AG08396 (cell line): Measurements from ENCODE around the gene SEC16B.

Source experiments
- DNase-seq: peaks from one replicate; pipeline ENCODE4 v3.0.0; 2012; ENCODE audit warnings: low spot score, mixed read lengths

SEC16B gene

DNA sequence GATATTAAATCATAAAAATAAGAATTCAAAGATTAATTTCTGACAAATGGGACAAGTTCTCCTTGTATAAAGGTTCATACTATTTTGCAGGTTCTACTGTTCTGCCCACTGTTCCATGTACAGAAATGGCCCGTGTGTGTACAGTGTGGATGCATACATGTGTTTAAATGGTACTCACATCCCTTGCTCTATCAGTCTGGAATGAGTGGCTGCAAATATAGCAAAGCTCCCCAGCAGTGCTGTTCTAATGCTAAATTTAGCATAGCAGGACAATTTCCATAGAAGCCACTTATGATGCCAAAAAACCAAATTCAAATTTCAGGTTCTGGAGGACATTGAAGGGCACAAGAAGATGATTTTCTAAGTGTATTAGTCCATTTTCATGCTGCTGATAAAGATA, 9.4 kb upstream of the SEC16B start:
- no peak for DNase-seq

DNA sequence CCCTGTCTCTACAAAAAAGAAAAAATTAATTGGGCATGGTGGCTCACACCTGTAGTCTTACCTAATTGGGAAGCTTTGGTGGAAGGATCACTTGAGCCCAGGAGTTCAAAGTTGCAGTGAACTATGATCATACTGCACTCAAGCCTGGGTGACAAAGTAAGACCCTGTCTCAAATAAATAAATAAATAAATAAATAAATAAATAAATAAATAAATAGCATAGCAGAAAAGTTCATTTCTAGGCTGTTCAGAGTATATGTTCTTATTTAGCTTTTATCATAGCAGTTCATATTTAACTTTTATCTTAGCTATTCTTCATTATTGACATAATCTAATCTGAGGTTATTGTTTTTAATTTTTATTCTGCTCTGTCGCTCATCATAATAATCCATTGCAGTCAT, 8.7 kb upstream of the SEC16B start:
- DNase-seq = no peak

DNA sequence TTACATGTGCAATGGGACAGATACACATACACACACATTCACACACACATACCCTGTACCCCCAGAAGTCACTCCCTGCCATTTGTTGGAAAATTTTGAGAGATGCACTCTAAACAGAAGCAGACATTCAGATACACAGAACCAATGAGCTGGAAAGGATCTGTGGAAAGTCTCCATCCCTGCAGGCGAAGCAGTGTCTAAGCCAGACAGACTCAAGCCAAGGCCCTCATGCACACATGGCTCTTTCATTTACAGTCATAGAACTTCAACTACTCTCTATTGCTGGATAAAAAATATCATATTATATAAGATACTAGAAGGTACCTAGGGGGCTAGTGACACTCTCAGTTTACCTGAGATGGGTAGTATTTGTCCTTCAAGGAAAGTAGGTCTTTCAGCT, 7.3 kb upstream of the SEC16B start:
- no peak for DNase-seq

DNA sequence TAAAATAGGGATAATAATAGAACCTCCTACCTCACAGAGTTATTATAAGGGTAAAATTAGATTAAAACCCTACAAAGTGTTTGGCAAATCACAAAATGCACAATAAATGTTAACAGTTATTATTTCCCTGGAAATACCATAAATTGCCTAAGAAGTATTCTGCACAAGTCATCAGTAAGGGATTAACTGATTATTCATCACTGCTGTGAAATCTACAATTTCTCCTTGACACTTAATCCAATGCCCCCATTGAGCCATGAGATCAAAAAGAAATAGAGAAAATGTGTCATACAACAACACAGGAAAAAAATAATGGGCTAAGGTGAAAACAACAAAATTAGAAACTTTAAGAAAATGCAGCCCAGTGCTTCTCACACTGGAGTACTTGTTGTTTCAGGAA, 6.7 kb upstream of the SEC16B start:
- DNase-seq = no peak

DNA sequence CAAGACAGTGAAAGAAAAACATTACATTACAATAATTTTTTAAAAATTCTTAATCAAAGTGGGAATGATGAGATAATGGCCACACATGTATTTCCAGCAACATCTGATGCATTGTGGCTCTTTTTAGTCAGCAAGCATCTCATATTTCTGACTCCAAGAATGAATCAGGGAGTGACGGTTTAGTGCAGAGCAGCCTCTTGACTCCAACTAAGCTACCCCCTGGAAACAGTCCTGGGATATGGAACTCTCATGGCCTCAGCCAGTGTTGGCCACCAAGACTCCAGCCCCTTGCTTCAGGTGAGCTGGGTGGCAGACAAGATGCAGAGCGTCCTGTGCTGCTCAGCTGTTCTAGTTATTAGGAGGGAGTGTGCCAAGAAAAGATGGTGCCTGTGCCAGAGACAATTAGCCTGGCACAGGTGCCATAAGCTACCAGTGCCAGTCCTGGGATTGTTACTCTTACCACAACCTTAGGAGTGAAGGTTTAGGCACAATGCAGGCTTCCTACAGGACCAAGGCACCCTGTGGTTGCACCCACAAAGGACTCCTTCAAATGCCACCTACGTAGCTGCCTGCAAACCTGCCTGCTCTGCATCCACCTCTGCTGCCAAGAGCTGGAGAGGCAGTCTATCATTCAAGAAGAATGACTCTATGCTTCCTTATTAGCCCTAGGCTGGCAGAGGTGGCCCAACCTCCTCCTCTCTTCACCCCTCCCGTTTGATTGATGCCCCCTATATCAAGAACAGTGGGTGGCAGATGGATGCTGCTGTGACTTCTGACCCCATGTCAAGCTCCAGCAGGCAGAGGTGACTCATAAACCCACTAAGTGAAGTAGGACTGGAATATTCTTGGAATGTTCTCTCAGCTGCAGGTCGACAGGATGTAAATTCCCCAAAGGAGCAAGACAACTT, 6.0 kb upstream of the SEC16B start:
- peak; percentile 18 for DNase-seq

DNA sequence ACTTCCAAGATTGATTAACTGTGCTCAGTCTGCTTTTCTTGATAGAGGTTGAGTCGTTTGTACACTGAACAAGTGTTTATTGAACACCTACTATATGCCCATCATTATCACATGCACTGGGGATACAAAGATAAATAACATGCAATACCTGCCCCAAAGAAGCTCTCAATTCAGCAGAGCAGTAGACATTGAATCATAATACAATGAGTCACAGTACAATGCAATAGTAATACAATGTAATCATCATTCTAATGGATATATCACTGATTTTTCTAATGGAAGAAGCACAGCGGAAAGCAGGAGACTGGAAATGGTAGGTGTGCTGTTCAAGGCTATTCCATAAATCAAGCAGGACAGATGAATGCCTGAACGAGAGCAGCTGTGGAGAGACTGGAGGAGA, 3.7 kb upstream of the SEC16B start:
- DNase-seq = no peak

DNA sequence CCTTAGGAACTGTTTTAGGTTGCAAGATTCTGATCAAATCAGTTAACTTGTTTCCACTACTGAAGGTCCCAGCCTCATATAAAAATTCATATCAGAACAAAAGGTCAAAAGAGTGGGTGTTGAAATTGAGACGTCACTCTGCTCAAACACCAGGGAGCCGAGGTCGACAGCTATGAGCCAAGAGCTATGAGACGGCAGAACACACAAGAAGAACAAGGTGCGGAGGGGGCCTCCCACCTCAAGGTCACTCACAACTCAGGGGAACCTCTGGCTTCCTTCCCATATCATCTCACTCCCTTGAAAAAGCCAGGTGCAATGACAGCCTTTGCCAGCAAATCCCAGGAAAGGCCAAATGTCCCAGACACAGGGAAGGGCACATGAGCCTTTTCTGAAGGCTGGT, 749 bp downstream of the SEC16B start:
- no peak for DNase-seq

DNA sequence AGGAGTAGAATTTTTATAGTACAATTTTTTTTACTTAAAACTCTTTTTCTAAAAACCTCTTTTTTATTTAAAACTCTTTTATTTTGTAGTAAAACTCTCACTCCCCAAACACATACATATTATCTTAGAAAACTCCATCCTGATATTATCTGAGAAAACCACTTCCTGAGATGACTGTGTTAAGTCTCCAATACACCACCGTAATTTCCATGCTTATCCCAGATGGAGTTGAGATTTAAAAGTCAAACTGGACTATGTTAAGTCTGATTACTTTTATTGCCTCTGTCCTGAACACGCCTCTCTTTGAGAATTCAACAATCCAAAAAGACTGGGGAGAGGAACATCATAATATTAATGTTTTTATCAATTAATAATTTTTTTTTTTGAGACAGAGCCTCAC, 3.7 kb downstream of the SEC16B start:
- DNase-seq = no peak

DNA sequence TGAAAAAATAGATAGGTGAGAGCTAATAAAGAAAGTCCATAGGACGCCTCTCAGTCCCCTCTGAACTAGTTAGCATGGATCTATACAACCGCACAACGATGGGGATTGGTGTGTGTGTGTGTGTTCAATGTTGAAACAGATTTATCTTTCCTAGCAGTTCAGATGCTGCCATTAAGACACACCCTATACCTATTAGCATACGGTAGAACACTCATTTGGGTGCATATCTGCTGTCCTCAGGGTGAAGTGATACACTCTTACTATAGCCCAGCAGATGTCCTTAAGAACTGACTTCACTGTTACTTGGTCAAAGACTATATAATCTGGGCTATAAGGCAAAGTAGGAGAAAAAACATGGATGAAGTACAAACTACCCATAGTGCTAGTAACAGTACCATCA, 4.6 kb downstream of the SEC16B start:
- DNase-seq = no peak

DNA sequence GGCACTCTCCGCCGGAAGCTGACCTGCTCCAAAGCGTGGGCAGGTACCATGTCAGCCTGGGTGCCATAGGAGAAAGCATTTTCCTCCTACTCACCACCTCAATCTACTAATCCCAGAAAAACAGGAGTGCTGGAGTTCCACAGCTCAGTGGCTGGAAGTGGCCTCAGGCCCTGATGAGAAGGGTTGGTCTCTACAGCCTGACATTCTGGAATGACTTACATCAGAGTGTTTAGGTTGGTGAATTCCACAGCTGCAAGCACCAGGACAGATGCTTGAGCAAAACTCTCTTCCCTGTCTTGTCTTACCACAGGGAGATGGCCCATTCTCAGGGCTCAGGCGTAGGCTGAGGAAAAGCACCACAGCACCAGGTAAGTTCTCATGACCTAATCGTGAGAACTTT, 5.5 kb downstream of the SEC16B start:
- peak; percentile 26 for DNase-seq

DNA sequence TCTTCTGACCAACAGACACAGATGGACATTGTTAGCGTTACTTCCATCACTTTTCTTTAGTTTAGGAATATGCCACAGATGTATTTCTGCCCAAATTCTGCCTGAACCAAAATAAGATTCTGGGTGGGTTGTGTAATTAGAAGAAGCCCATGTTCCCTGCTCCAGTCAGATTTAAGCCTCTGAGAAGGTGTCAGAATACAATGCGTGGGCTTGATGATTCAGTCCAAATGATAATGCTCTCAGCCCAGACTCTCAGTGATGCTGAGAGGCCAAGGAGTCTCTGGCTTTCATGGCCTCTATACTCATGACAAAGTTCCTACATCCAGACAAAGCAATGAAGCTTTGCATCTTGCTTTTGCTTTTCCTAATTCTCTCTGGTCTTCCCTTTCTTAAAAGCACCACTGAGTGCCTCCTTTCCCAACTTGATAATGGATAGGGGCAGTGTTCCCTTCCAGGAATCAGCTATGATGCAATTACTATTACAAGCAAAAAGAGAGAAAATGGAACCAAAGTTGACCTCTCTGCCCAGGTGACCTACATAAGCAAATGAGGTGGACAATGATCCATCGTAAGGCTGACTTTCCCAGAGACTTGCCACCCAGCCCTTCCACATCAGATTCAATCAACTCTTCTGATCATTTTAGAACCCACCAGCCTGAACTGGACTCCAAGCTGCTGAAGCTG, 8.8 kb downstream of the SEC16B start:
- DNase-seq = no peak

DNA sequence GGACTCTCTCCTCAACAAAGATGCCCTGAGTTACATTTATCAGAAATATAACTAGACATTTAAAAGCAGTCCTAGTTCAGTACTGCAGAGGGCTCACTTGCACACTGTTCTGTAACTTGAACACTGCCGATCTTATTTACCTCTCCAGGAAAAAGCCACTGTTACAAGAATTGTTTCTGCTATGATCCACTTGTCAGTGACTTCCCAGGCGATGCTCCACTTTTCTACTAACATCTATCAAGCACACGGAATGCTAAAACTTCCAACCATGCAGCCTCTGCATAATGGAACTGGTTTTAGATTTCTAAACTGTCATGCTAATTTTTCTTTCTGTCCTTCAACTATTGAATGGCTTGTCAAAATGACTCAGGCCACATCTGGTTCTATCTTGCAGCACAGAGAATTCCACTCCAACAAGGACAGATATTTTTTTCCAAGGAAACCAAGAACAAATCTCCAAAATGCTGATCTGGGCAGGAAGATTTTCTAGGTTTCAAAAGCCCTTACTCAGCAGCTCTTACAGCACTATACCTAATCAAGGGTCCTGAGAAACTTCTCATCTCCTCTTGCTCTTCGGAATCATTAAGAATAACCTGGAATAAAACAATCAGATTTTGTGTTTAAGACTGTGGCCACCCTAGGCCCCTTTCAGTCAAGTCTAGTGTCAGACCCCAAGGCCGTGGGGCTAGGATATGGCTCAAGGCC, 9.9 kb downstream of the SEC16B start:
- peak; percentile 36 for DNase-seq

DNA sequence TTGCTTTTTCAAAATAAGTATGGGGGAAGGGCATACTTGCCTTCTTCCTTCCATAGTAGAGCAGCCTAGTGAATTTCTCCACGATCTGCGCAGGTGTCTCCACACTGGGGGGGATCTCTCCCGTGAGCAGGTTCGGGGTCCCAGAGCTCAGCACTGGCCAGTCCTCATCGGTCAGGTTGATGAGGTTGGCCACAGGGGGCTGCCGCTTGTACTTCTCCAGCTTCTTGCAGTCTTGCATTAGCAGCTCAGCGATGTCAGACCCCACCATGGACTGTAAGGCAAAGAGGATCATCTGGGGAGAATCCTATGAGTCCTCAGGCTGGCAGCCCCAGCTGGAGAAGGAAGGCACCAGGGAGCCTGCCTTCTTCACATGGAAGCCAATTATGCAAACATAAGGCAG, 11.8 kb downstream of the SEC16B start:
- no peak for DNase-seq

DNA sequence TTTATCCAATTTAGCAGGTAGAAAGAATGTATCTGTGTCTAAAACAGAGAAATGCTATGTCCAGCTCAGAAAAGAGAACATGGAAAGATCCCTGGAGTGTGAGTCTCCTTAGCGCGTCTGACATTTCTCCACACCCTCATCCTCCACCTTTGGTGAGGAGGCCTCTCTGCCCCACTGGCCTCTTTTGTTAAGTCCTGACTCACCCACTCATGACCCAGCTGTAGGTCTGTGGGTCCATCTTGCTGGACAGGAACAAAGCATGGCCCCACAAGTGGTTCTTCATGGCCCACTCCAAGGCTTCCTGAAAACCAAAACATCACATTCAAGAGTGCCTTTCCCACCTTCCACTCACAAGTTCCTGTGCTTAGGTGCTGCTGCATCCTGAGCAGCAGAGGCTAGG, 15.8 kb downstream of the SEC16B start:
- no peak for DNase-seq

DNA sequence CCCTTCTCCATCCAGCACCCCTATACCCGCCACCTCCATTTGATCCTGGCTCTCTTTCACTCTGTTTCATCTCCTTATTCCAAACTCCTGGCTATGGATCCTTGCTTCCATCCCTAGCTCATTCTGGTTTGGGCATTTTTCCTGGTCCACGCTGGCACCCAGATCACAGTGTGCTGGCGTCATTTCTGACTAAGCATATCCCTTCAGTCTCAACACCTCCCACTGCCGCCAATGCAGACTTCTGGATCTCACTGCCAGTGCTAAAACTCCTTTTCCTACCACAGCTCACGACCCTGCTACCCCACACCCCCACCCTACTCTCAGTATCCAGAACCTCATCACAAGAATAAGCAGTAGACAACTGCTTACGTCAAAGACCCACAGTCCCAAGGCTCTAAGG, 16.3 kb downstream of the SEC16B start:
- DNase-seq = no peak

DNA sequence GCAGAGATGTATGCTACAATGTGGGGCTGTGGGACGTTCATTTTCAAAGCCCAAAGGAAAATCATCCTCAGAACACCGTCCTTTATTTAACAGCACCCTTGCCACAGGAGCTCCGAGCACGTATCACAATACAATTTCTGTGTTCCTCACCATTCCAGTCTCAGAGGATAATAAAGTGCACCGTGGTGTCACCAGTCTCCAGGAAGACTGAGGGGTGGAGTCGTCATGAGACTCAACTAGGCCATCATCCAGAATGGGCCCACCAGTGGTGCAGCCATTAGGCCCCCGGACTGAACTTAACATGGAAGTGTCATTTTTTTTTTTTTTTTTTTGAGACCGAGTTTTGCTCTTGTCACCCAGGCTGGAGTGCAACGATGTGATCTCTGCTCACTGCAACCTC, 17.2 kb downstream of the SEC16B start:
- no peak for DNase-seq

DNA sequence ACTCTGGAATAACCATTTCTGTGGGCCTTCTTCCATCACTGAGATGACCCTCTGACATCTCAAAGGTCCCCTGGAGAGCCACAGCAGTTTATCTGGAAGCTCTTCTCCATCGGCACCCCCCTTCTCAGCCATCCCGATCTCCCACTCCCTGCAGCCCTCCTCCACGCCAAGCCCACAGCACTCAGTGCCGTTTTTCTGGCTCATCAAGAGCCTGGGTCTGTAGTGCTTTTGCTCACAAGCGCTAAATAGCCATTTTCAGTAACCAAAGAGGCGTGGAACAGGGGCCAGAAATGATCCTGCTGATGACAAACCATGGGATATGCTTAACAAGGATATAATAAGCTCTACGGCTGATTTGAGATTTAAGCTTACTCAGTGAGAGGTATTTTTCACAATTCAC, 17.6 kb downstream of the SEC16B start:
- DNase-seq = no peak

DNA sequence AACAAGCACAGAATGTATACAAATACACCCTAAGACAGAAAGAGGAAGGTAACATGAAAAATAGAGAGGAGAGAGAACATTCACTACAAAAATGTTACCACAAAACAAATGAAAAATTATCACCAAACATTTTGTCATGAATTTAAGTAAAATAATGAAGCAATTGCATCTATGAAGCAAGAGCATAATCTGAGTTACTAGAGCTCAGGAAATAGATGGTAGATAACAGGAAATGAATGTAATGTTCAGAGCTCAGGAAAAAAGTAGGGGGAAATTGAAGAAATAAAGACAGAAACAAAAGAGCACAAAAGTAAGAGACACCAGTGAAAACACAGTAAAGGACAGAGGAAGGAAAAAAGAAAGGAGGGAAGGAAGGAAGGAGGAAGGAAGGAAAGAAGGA, 19.4 kb downstream of the SEC16B start:
- no peak for DNase-seq

DNA sequence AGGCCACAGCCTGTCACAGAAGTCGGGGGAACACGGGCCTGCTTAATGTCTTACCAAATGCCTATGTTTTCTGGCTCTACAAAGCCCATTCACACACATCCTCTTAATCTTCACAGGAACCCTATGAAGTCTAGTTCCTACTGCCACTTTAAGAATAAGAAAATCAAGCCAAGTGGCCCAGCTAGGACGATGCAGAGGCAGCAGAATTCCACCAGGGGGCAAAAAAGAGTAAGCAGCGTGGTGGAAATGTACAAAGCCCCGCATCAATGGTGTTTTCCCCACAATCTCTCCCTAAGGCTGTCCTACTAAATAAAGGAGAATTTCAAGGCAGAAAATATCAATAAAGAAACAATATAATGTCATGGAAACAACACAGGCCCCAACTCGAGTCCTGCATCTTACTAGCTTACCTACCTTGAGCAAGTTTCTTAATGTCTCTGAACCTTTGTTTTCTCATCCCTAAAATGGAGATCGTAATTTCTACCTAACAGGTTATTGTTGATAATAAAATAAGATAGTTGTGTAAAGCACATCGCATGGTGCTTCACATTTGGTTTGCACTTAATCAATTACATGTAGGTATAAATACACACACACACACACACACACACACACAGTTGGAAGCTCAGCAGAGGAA, 21.4 kb downstream of the SEC16B start:
- DNase-seq = peak; percentile 71

DNA sequence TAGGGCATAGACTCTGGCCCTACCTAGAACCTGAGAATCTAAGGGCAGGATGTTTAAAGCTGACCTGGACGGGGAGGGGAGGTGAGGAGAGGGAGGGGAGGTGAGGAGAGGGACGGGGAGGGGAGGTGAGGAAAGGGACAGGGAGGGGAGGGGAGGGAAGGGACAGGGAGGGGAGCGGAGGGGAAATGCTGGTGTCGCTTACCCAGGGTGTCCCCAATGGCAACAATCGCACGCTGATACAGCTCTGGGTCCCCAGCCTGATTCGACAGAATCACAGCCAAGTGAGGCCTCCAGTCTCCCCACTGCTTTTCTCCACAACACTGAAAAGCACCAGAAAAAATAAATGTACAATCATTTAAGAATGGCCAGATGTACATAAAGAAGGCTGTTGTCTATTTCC, 22.2 kb downstream of the SEC16B start:
- DNase-seq = no peak

DNA sequence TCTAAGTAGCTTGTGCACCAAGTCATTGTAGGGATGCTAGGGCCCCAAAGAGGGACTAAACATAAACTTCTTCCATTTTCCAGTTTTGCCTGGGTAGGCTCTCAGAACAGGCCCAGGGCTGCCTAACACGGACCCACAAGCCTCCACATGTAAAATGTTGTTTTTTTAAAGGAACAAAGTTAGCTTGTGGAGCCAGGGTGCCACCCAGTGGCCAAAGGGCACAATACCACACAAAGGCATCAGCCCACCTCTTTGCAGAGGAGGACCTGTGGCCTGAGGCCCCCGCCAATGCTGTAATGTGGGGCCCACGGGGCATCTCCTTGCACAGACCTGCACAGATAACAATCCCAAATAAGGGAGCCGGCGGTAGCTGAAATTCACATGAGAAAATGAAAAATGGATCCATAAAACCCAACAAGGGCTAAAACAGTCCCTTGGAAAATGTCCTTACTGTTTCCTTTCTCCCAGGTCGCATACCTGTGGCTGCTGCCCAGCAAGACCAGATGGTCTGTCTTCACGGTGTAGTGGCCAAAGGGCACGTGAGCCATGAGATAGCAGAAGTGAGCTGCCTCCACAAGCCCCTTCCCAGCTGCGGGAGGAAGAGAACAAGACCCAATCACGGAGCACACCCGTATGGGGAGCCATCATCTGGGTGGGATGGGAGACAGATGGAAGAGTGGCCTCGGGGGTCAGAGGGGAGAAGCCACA, 23.8 kb downstream of the SEC16B start:
- peak; percentile 67 for DNase-seq
